Measurements from ENCODE around the gene KIF2C.
"Not testable (repeated sequence)": the region's sequence is repeated elsewhere in the genome, so short reads cannot be mapped to it uniquely, and the experiment has no call there.

Gene KIF2C

GRCh38 chr1:44720281-44720680 lies 19.4 kb upstream of the KIF2C start:
- DNase-seq = no peak

GRCh38 chr1:44721485-44722361 lies 17.9 kb upstream of the KIF2C start:
- DNase-seq = peak; percentile 91

- peak; percentile 96 for DNase-seq
These were observed 16.6 kb upstream of the KIF2C start for GRCh38 chr1:44723064-44723463.

- peak; percentile 96 for DNase-seq
These were observed 15.9 kb upstream of the KIF2C start for GRCh38 chr1:44723496-44724295.

GRCh38 chr1:44724296-44724954 lies 15.2 kb upstream of the KIF2C start:
- DNase-seq = no peak

- DNase-seq = no peak
These were observed 14.5 kb upstream of the KIF2C start for GRCh38 chr1:44724955-44725698.

- DNase-seq = peak; percentile 99
These were observed 8.7 kb upstream of the KIF2C start, which contains the start of gene RNU5D-1 for GRCh38 chr1:44730741-44731512. Gene RNU5D-1, minus strand, starts transcription at chr1:44731170.

- no peak for DNase-seq
These were observed 6.3 kb upstream of the KIF2C start for GRCh38 chr1:44733365-44733764.

- DNase-seq = no peak
These were observed 5.9 kb upstream of the KIF2C start for GRCh38 chr1:44733784-44734183.

GRCh38 chr1:44735992-44736391 lies 3.6 kb upstream of the KIF2C start:
- no peak for DNase-seq

- not testable (repeated sequence) for DNase-seq
These were observed 707 bp upstream of the KIF2C start for GRCh38 chr1:44738953-44739306.

- DNase-seq = no peak
These were observed 561 bp downstream of the KIF2C start for GRCh38 chr1:44740179-44740617.

GRCh38 chr1:44743211-44743610 lies 3.6 kb downstream of the KIF2C start:
- DNase-seq = no peak

- no peak for DNase-seq
These were observed 8.2 kb downstream of the KIF2C start for GRCh38 chr1:44747878-44748277.

GRCh38 chr1:44757420-44757819 lies 17.8 kb downstream of the KIF2C start:
- DNase-seq = no peak

- no peak for DNase-seq
These were observed 19.4 kb downstream of the KIF2C start for GRCh38 chr1:44759077-44759476.

- no peak for DNase-seq
These were observed 21.2 kb downstream of the KIF2C start for GRCh38 chr1:44760876-44761275.

GRCh38 chr1:44766421-44766820 lies 26.8 kb downstream of the KIF2C start:
- DNase-seq = not testable (repeated sequence)

GRCh38 chr1:44775078-44775929 lies 35.7 kb downstream of the KIF2C start, which contains the start of gene RPS8:
Gene RPS8, plus strand, starts transcription at chr1:44775540. Its CDS starts 57 bp downstream, at chr1:44775597.
- DNase-seq = peak; percentile 95

- no peak for DNase-seq
These were observed 36.5 kb downstream of the KIF2C start for GRCh38 chr1:44775930-44776729.
